Measurements from ENCODE around the gene GGCT.

Gene GGCT

DNA sequence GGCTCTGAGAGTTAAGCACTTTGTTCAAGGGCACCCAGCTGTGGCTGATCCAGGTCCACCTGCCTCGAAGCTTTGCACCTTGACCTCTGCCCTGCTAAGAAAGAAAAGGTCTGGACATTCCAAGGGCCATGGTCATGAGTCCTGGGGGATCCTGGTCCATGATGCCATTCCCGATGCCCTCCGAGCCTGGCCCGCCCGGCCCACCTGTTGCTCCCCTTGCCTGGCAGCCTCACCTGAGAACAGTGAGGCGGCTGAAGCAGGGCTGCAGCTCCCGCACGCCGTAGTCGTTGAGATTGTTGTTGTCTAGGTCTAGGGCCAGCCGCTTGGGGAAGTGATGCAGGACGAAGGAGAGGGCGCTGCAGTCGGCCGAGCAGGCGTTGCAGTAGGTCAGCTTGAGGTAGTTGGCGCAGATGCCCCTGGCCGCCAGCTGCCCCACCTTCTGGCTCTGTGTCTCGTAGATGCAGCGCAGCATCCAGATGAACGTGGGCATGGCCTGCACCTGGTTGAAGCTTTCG, 53.6 kb downstream of the GGCT start:
- TF ChIP-seq POLR2AphosphoS5 (IDR thresholded peaks at IDR 0.05; ENCODE audit: low read depth, low read length) (no peak), FOXP2 (optimal IDR thresholded peaks at IDR 0.05; ENCODE audit: borderline replicate concordance, extremely low read depth, extremely low read length, insufficient read depth) (no peak), TAF1 (IDR thresholded peaks at IDR 0.05; ENCODE audit: borderline replicate concordance, insufficient read depth, low read length) (no peak)
- TF ChIP-seq, protein P1, sequence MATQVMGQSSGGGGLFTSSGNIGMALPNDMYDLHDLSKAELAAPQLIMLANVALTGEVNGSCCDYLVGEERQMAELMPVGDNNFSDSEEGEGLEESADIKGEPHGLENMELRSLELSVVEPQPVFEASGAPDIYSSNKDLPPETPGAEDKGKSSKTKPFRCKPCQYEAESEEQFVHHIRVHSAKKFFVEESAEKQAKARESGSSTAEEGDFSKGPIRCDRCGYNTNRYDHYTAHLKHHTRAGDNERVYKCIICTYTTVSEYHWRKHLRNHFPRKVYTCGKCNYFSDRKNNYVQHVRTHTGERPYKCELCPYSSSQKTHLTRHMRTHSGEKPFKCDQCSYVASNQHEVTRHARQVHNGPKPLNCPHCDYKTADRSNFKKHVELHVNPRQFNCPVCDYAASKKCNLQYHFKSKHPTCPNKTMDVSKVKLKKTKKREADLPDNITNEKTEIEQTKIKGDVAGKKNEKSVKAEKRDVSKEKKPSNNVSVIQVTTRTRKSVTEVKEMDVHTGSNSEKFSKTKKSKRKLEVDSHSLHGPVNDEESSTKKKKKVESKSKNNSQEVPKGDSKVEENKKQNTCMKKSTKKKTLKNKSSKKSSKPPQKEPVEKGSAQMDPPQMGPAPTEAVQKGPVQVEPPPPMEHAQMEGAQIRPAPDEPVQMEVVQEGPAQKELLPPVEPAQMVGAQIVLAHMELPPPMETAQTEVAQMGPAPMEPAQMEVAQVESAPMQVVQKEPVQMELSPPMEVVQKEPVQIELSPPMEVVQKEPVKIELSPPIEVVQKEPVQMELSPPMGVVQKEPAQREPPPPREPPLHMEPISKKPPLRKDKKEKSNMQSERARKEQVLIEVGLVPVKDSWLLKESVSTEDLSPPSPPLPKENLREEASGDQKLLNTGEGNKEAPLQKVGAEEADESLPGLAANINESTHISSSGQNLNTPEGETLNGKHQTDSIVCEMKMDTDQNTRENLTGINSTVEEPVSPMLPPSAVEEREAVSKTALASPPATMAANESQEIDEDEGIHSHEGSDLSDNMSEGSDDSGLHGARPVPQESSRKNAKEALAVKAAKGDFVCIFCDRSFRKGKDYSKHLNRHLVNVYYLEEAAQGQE (IDR thresholded peaks at IDR 0.05; ENCODE audit: insufficient read depth in 1 of 2, low read depth in 2 of 2, low read length in 2 of 2): no peak

DNA sequence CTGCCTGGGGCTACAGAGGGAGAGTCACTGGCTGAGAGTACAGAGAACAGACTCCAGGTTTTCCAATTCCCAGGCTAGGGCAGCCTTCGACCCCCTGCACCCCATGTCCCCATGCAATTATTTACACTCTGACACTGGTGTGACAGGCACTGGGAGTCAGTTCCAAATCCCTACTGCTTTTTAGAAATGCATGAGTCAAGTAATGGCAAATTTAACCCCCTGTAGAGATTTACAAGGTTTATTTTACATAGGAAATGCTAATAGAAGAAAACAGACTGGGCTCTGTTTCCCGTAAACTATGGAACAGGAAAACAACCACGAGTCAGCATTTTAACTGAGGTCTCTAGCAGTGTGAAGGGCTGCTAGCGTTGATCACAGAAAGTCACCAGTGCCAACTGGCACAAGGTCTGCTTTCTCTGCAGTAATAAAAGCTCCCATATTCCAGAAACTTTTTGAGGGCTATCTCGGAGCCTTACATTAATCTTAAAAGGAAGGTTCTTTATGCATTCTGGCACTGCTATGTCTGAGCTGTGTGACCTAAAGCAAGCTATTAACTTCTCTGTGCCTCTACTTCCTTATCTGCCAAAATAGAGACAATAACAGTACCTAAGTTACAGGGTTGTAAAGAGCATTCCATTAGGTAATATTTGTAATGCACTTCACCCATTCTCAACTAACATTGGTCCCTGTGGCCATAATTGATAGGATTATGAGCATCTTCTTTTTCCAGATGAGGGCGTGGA, 54.2 kb downstream of the GGCT start:
- TF ChIP-seq POLR2AphosphoS5 (IDR thresholded peaks at IDR 0.05; ENCODE audit: low read depth, low read length): no peak
- TF ChIP-seq FOXP2 (optimal IDR thresholded peaks at IDR 0.05; ENCODE audit: borderline replicate concordance, extremely low read depth, extremely low read length, insufficient read depth): no peak
- TF ChIP-seq, protein P1 (IDR thresholded peaks at IDR 0.05; ENCODE audit: insufficient read depth in 1 of 2, low read depth in 2 of 2, low read length in 2 of 2): no peak
- no peak for TF ChIP-seq SIN3A (IDR thresholded peaks at IDR 0.05; ENCODE audit: borderline replicate concordance, insufficient read depth, low read length)
- TF ChIP-seq TAF1 (IDR thresholded peaks at IDR 0.05; ENCODE audit: borderline replicate concordance, insufficient read depth, low read length): no peak

DNA sequence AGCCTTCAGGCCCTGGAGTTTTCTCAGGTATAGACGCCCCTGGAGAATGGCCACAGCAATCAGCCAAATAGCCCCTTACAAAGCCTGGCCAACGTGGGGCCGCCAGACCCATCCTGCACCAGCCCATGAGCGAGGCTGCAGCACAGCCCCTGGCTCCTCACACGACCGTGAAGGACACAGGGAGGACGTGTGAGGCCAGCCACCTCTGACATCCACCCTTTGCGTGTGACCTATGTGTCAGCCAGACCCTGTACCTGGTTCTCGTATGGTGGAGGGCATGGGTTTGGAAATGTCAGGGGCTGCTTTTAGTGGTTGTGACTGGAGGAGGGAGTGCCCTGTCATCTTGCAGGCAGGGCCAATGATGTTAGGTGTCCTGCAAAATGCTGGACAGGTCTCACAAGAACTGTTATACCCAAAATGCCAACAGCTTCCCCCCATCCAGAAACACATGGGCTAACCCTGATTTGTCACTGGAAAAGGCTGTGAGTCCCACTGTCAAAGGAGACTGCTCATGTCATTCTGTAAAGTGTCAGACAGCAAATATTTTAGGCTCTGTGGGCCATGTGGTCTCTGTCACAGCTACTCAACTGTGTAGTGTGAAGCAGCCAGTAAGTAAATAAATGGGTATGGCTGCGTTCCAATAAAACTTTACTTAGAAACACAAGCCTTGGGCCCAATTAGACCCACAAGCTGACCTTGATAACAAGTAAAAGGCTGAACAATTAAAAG, 56.0 kb downstream of the GGCT start:
- TF ChIP-seq POLR2AphosphoS5 (IDR thresholded peaks at IDR 0.05; ENCODE audit: low read depth, low read length): no peak
- no peak for TF ChIP-seq SIN3A (IDR thresholded peaks at IDR 0.05; ENCODE audit: borderline replicate concordance, insufficient read depth, low read length)
- no peak for TF ChIP-seq FOXP2 (optimal IDR thresholded peaks at IDR 0.05; ENCODE audit: borderline replicate concordance, extremely low read depth, extremely low read length, insufficient read depth)
- TF ChIP-seq, protein P1 (IDR thresholded peaks at IDR 0.05; ENCODE audit: insufficient read depth in 1 of 2, low read depth in 2 of 2, low read length in 2 of 2): no peak
- no peak for TF ChIP-seq TAF1 (IDR thresholded peaks at IDR 0.05; ENCODE audit: borderline replicate concordance, insufficient read depth, low read length)

DNA sequence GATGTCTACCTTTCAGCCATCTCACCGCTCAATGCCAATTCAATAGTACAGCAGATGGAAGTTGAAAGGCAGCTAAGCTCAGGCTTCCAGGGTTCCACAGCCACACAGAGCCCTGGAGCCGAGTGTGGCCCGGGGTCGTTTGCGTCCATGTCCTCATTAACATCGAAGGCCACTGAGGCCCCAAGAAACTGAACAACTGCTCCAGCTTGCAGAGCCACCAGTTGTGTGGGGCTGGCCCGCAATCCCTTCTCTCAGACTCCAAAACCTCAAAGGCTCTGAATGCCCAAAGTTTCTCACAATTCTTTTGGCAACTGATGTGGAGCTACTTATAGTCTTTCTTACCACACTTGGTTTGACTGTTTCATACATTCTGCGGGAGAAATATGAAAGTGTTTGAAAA, 57.2 kb downstream of the GGCT start:
- TF ChIP-seq, protein P1 (IDR thresholded peaks at IDR 0.05; ENCODE audit: insufficient read depth in 1 of 2, low read depth in 2 of 2, low read length in 2 of 2): no peak
- no peak for TF ChIP-seq TAF1 (IDR thresholded peaks at IDR 0.05; ENCODE audit: borderline replicate concordance, insufficient read depth, low read length)
- TF ChIP-seq POLR2AphosphoS5 (IDR thresholded peaks at IDR 0.05; ENCODE audit: low read depth, low read length): no peak
- TF ChIP-seq SIN3A (IDR thresholded peaks at IDR 0.05; ENCODE audit: borderline replicate concordance, insufficient read depth, low read length): no peak
- no peak for TF ChIP-seq FOXP2 (optimal IDR thresholded peaks at IDR 0.05; ENCODE audit: borderline replicate concordance, extremely low read depth, extremely low read length, insufficient read depth)
